SU-DHL-6 (cell line): ENCODE data around the gene CNTNAP5.

Experiments used
- EZH2phosphoT487 ChIP-seq: fragments of 200-600 bp; sonication (generic), shearing (Covaris generic); conservative IDR thresholded peaks from 2 replicates; pipeline ENCODE4 v1.6.1; 2018; ENCODE audit warnings: mild to moderate bottlenecking, antibody characterized with exemption, low read length, moderate library complexity, mixed read lengths
- TF ChIP-seq, protein P1 (sequence below): fragments of 200-600 bp; sonication (generic); IDR thresholded peaks from one replicate; pipeline ENCODE4 v1.5.1; 2017; ENCODE audit warnings: antibody characterized with exemption, mild to moderate bottlenecking, low read length, moderate library complexity; ENCODE audit not compliant: insufficient read depth, poor library complexity, severe bottlenecking

DNA sequence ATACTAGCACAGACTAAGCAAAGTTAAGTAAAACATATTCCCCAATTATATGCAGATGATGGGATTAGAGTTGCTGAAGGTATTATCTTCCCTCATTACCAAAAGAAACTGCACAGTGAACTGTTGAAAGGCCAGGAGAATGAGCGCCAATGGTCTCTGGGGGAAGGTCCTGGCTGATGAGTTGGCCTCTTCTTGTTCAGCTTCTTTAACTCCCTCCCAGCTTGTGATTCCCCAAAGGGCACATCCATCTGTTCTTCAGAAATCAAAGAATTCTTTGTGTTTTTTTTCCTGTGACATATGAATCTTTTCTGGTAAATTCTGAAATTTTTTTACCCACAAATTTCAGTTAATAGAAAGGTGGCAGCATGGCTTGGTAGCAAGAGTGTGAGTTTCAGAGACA lies 667.6 kb downstream of the CNTNAP5 start:
- no peak for TF ChIP-seq EZH2phosphoT487
- TF ChIP-seq, protein P1, sequence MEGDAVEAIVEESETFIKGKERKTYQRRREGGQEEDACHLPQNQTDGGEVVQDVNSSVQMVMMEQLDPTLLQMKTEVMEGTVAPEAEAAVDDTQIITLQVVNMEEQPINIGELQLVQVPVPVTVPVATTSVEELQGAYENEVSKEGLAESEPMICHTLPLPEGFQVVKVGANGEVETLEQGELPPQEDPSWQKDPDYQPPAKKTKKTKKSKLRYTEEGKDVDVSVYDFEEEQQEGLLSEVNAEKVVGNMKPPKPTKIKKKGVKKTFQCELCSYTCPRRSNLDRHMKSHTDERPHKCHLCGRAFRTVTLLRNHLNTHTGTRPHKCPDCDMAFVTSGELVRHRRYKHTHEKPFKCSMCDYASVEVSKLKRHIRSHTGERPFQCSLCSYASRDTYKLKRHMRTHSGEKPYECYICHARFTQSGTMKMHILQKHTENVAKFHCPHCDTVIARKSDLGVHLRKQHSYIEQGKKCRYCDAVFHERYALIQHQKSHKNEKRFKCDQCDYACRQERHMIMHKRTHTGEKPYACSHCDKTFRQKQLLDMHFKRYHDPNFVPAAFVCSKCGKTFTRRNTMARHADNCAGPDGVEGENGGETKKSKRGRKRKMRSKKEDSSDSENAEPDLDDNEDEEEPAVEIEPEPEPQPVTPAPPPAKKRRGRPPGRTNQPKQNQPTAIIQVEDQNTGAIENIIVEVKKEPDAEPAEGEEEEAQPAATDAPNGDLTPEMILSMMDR: no peak
